ENCODE data around the gene ROCK1. TPM values are rescaled to one million over a fixed set of nuclear protein-coding genes. Genes with fewer than 3 reads are reported as not detected.

ROCK1 gene
- total and polyA plus RNA-seq, 2 donors (not counting 3 experiments of a cell fraction or from before 2014, with no cell fraction given) = 5.3 to 53.0 TPM

GRCh38 chr18:21081426-21081825, 30.2 kb downstream of the ROCK1 start:
- Histone ChIP-seq H4K20me1 (replicated peaks; ENCODE audit: control insufficient read depth, extremely low read depth, insufficient read depth, low read length) (peaks cover 32% of the 10 kb centered on the region), H3K9me3 (replicated peaks; ENCODE audit: control insufficient read depth, insufficient read depth, low read length) (no peaks in the 10 kb centered on the region), H3K27me3 (ENCODE audit: control insufficient read depth in 2 of 2, insufficient read depth in 2 of 2, low read length in 2 of 2) (no peaks in the 10 kb centered on the region), H3K4me3 (replicated peaks in 1 of 3; ENCODE audit: insufficient read depth in 1 of 3, low read depth in 1 of 3, low read length in 3 of 3) (no peak overlapping the region), H3K36me3 (ENCODE audit: control insufficient read depth in 2 of 2, extremely low read depth in 1 of 2, insufficient read depth in 2 of 2, low read length in 2 of 2) (no peaks in the 10 kb centered on the region), H3K9ac (replicated peaks; ENCODE audit: extremely low read depth, insufficient read depth, low read length) (no peak overlapping the region), H3K79me2 (ENCODE audit: control insufficient read depth, insufficient read depth, low read length) (peaks cover 96% of the 10 kb centered on the region), H2AFZ (ENCODE audit: low read depth, low read length) (no peak overlapping the region), H3K9me1 (replicated peaks; ENCODE audit: control insufficient read depth, extremely low read depth, insufficient read depth, low read length) (no peaks in the 10 kb centered on the region), H3K27ac (ENCODE audit: insufficient read depth, low read depth, low read length) (no peak overlapping the region), H3K4me2 (ENCODE audit: insufficient read depth, low read length) (no peak overlapping the region), H3K4me1 (ENCODE audit: control insufficient read depth, extremely low read depth, insufficient read depth, low read length) (peaks cover 3% of the 10 kb centered on the region)
- dilution Hi-C loops (cut with MboI; ENCODE audit: extremely low pct_ligation_motif_present, low sequenced_read_pairs) = no loop called here
- FAIRE-seq = no peak
- BruUV-seq (replicated peaks) = no TSS peak
- intact Hi-C loops (cut with micrococcal nuclease) = no loop called here
- CTCF ChIA-PET = no interaction called here
- DNase-seq (ENCODE audit: low read depth, low spot score) = no peak
- POLR2A ChIA-PET = no interaction called here
- no peak for TF ChIP-seq EZH2 (IDR thresholded peaks at IDR 0.05; ENCODE audit: borderline replicate concordance, low read depth, low read length, severe bottlenecking)
- TF ChIP-seq GATA2 (IDR thresholded peaks at IDR 0.05; ENCODE audit: insufficient read depth, insufficient read length, low read depth, low read length) = no peak
- TF ChIP-seq POLR2AphosphoS5 (IDR thresholded peaks at IDR 0.05; ENCODE audit: insufficient read depth, low read depth, low read length) = no peak
- no peak for TF ChIP-seq MYC (IDR thresholded peaks at IDR 0.05; ENCODE audit: low read depth, low read length)
- no peak for TF ChIP-seq FOS (IDR thresholded peaks at IDR 0.05; ENCODE audit: borderline replicate concordance, insufficient read depth, low read length)
- TF ChIP-seq POLR2A (IDR thresholded peaks at IDR 0.05; ENCODE audit: low read depth, low read length) = no peak
- TF ChIP-seq JUN (IDR thresholded peaks at IDR 0.05; ENCODE audit: borderline replicate concordance, insufficient read depth, insufficient read length, low read depth) = no peak
- TF ChIP-seq MAX (IDR thresholded peaks at IDR 0.05; ENCODE audit: insufficient read depth, insufficient read length) = no peak
- TF ChIP-seq CTCF (IDR thresholded peaks at IDR 0.05; ENCODE audit: extremely low read depth in 1 of 2, insufficient read depth in 1 of 2, low read depth in 1 of 2, low read length in 2 of 2) = no peak
